SKM-1 treated with dmso at 0.1 percent for 144 hours (cell line): ENCODE results near the gene OS9.
A peak's percentile ranks its signal among the peaks of the same experiment; 100 is the strongest.
"Not testable (repeated sequence)": the region's sequence is repeated elsewhere in the genome, so short reads cannot be mapped to it uniquely, and the experiment has no call there.

ENCODE experiments used
- DNase-seq: peaks from one replicate; lab custom pipeline; 2025; ENCODE audit not compliant: unreplicated experiment; lab: John Stamatoyannopoulos, UW

The OS9 gene, protein sequence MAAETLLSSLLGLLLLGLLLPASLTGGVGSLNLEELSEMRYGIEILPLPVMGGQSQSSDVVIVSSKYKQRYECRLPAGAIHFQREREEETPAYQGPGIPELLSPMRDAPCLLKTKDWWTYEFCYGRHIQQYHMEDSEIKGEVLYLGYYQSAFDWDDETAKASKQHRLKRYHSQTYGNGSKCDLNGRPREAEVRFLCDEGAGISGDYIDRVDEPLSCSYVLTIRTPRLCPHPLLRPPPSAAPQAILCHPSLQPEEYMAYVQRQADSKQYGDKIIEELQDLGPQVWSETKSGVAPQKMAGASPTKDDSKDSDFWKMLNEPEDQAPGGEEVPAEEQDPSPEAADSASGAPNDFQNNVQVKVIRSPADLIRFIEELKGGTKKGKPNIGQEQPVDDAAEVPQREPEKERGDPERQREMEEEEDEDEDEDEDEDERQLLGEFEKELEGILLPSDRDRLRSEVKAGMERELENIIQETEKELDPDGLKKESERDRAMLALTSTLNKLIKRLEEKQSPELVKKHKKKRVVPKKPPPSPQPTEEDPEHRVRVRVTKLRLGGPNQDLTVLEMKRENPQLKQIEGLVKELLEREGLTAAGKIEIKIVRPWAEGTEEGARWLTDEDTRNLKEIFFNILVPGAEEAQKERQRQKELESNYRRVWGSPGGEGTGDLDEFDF

DNA sequence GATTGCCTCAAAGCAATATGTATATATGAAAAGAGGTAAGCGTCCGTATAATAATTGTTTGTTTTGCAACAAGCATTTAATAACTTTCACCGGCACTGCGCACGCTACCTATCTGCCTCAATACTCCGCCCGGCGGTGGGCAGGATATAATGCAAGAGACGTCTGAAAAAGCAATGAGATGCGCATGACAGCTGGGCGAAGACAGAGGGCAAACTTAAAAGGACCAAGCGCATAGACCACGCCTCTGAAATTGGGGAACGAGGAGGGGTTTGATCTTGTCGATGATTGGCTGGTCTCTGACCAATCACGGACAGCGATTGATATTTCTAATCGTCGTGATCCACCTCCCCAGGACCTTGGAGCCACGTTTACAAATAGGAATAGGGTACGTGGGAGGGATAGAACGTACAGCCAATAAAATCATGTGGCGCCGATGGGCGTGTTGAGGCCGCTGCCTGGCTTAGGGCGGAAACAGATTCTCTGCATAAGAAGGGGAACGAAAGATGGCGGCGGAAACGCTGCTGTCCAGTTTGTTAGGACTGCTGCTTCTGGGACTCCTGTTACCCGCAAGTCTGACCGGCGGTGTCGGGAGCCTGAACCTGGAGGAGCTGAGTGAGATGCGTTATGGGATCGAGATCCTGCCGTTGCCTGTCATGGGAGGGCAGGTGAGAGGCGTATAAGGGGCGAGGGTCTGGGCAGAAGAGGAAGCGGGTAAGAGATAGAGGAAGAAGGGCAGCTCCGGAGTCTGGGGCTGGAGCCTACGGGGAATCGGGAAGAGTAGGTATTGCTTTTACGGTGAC is at the start of gene OS9:
OS9 (plus strand) TSS at position 474 of the 800 bp plus-strand sequence; CDS start at position 504, 30 bp downstream.
- DNase-seq, result peak; percentile 99

DNA sequence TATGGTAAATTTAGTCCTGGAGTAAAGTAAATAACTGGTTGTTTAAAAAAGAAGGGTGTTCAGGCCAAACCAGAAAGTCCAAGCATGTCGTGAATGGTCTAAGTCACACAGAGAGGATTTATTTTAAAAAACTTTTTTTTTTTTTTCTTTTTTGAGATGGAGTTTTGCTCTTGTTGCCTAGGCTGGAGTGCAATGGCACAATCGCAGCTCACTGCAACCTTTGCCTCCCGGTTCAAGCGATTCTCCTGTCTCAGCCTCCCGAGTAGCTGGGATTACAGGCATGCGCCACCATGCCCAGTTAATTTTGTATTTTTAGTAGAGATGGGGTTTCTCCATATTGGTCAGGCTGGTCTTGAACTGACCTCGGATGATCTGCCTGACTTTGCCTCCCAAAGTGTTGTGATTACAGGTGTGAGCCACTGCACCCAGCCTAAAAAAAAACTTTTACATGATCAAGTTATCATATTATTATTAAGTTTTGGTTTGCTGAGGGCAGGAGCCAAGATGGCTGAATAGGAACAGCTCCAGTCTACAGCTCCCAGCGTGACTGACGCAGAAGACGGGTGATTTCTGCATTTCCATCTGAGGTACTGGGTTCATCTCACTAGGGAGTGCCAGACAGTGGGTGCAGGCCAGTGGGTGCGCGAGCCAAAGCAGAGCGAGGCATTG is 47.8 kb upstream of the OS9 start:
- DNase-seq, result not testable (repeated sequence)

DNA sequence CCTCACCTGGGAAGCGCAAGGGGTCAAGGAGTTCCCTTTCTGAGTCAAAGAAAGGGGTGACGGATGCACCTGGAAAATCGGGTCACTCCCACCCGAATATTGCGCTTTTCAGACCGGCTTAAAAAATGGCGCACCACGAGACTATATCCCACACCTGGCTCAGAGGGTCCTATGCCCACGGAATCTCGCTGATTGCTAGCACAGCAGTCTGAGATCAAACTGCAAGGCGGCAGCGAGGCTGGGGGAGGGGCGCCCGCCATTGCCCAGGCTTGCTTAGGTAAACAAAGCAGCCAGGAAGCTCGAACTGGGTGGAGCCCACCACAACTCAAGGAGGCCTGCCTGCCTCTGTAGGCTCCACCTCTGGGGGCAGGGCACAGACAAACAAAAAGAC is 47.3 kb upstream of the OS9 start:
- DNase-seq, result not testable (repeated sequence)

DNA sequence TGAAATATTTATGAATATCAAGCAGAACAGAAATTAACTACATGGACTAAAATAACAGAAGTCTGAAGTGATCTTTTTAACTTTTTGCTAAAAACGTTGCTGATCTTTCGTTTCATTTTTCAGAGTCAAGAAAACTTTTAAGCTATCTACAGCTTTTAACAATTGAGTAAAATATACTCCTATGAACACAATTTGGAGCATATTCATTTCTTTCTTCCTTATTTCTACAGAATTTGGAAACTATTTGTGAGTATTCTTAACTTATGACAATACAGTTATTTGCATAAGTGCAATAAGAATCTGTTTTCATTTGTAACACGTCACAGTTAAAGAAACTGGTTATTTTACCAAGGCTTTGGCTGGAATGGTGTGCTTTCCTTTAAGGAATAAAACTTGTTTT is 39.9 kb upstream of the OS9 start:
- DNase-seq, result no peak

DNA sequence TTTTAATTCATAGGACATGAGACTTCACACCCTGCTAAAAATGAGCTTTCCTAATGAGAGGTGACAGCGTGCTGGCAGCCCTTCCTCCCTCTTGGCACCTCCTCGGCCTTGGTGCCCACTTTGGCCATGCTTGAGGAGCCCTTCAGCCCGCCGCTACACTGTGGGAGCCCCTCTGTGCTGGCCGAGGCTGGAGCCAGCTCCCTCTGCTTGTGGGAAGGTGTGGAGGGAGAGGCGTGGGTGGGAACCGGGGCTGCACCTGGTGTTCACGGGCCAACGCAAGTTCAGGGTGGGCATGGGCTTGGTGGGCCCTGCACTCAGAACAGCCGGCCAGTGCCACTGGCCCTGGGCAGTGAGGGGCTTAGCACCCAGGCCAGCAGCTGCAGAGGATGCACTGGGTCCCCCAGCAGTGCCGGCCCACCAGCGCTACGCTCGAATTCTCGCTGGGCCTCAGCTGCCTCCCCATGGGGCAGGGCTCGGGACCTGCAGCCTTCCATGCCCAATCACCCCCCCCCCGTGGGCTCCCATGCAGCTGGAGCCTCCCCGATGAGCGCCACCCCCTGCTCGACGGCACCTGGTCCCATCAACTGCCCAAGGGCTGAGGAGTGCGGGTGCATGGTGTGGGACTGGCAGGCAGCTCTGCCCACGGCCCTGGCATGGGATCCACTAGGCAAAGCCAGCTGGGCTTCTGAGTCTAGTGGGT is 38.2 kb upstream of the OS9 start:
- no peak for DNase-seq

DNA sequence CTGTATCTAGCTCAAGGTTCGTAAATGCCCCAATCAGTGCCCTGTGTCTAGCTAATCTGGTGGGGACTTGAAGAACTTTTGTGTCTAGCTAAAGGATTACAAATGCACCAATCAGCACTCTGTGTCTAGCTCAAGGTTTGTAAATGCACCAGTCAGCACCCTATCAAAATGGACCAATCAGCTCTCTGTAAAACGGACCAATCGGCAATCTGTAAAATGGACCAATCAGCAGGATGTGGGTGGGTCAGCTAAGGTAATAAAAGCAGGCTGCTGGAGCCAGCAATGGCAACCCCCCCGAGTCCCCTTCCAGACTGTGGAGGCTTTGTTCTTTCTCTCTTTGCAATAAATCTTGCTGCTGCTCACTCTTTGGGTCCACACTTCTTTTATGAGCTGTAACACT is 37.5 kb upstream of the OS9 start:
- DNase-seq, result not testable (repeated sequence)

DNA sequence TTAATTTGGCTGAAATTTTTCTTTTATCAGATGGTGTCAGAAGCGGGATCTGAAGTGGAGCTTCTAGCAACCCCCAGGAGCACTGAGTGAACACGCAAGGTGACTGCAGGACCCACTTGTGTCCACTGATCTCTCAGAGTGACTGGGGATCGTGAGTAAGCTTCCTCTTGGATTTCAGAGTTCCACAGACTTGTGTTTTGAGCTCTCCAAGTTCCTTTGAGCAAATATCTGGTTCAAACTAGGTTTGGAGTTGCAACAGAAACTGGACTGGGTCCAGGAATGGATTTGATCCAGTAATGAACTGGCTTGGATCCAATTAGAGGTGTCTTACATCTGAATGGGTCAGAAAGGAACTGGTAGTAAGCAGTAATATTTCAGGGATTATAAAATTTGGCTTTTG is 36.2 kb upstream of the OS9 start:
- no peak for DNase-seq

DNA sequence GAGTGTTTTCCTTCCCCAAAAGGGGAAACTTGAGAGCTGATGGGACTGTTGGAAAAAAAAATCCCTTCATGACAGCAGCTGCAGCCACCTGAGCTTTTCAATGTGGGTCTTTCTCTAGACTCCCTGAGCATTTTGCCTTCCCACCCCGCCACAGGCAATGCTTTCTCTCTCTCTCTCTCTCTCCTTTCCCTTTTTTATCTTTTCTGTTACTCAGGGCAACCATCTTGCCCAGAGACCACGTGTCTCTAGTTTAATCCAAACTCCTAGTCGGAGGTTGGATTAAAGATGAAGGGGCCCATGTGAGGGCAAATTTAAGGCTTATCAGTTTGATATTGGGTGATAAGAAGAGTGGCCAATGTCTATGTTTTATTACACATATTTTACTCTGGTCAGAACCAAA is 35.0 kb upstream of the OS9 start:
- DNase-seq, result no peak

DNA sequence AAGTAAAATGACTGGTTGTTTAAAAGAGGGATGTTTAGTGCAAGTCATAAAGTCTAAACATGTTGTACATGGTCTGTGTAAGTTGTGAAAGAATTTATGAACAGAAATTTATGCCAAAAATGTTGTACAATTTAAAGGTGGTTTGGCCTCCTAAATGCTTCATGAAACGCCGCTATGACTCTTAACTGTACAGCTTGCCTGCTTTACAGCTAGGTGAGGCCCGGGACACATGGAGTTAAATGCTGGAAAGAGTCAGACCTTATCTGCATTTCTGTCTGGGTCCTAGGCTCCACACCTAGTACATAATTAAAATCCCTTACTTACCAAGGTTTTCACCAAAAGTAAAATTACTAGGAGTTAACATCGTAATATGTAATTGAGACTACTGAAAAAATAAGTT is 32.6 kb upstream of the OS9 start:
- DNase-seq, result no peak

DNA sequence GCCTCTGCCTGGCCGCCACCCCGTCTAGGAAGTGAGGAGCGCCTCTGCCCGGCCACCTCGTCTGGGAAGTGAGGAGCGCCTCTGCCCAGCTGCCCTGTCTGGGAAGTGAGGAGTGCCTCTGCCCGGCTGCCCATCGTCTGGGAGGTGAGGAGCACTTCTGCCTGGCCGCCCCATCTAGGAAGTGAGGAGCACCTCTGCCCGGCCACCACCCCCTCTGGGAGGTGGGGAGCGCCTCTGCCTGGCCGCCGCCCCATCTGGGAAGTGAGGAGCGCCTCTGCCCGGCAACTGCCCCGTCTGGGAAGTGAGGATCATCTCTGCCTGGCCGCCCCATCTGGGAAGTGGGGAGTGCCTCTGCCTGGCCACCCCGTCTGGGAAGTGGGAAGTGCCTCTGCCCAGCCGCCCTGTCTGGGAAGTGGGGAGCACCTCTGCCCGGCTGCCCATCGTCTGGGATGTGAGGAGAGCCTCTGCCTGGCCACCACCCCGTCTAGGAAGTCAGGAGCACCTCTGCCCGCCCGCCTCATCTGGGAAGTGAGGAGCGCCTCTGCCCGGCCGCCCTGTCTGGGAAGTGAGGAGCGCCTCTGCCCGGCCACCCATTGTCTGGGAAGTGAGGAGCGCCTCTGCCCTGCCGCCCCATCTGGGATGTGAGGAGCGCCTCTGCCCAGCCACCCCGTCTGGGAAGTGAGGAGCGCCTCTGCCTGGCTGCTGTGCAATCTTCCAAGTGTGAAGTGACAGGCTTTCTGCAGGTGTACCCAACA is 28.7 kb upstream of the OS9 start:
- DNase-seq, result not testable (repeated sequence)

DNA sequence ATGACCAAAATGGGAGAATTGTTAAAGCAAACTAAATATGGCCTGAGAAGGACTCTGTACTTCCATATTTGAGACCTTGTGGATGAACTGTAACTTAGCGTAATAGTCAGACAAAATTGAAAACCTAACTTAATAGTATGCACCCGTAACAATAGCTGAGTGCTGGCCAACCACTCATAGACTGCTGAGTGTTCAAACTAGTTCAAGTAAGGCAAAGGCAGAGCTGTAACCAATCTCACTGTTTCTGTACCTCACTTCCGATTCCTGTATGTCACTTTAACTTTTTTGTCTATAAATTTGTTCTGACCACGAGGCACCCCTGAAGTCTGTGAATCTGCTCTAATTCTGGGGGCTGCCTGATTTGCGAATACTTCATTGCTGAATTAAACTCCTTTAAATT is 27.0 kb upstream of the OS9 start:
- DNase-seq, result no peak

DNA sequence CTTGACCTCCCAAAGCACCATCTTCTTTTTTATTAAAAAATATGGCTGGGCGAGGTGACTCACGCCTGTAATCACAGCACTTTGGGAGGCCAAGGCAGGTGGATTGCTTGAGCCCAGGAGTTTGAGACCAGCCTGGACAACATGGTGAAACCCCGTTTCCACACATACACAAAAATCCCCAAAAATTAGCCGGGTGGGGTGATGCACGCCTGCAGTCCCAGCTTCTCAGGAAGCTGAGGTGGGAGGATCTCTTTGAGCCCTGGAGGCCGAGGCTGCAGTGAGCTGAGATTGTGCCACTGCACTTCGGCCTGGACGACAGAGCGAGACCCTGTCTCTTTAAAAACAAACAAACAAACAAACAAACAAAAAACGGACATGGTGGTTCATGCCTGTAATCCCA is 24.2 kb upstream of the OS9 start:
- not testable (repeated sequence) for DNase-seq

DNA sequence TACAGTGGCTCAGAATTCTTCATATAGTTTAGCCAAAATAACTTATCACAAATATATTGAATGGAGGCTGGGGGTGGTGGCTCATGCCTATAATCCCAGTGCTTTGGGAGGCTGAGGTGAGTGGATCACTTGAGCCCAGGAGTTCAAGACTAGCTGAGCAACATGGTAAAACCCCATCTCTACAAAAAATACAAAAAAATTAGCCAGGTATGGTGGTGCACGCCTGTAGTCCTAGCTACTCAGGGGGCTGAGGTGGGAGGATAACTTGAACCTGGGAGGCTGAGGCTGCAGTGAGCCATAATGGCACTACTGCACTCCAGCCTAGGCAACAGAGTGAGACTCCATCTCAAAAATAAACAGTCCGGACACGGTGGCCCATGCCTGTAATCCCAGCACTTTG is 22.1 kb upstream of the OS9 start:
- not testable (repeated sequence) for DNase-seq

DNA sequence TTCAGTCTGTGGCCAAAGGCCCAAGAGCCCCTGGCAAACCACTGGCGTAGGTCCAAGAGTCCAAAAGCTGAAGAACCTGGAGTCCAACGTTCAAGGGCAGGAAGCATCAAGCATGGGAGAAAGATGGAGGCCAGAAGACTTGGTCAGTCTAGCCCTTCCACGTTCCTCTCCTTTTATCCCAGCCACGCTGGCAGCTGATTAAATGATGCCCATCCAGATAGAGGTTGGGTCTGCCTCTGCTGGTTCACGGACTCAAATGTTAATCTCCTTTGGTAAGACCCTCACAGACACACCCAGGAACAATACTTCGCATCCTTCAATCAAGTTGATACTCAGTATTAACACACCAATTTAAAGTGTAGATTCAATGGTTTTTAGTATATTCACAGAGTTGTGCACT is 21.1 kb upstream of the OS9 start:
- no peak for DNase-seq

DNA sequence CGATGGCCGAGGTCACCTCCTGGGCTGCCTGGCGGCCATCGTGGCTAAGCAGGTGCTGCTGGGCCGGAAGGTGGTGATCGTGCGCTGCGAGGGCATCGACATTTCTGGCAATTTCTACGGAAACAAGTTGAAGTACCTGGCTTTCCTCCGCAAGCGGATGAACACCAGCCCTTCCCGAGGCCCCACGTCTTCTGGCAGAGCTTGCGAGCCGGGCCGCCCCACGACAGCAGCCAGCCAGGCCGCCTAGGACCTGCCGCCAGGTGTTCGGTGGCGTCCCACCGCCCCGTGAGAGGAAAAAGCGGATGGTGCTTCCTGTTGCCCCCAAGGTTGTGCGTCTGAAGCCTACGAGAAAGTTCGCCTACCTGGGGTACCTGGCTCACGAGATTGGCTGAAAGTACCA is 19.2 kb upstream of the OS9 start:
- no peak for DNase-seq

DNA sequence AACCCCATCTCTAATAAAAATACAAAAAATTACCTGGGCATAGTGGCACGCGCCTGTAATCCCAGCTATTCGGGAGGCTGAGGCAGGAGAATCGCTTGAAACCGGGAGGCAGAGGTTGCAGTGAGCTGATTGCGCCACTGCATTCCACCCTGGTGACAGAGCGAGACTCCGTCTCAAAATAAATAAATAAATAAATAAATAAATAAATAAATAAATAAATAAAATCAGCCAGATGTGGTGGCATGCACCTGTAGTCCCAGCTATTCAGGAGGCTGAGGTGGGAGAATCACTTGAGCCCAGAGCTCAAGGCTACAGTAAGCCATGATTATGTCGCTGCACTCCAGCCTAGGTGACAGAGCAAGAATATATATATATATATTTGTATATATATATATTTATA is 16.0 kb upstream of the OS9 start:
- not testable (repeated sequence) for DNase-seq

DNA sequence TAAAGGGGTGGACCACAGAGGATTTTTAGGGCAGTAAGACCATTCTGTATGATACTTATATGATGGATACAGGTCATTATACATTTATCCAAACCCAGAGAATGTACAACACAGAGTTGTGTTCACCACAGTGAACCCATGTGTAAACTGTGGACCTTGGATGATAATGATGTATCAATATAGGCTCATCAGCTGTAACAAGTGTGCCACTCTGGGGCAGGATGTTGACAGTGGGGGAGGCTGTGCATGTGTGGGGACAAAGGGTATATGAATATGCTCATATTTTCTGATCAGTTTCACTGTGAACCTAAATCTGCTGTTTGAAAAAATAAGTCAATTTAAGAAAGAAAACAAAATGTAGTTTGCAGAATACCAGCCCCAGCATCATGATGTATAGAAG is 14.2 kb upstream of the OS9 start:
- DNase-seq, result no peak

DNA sequence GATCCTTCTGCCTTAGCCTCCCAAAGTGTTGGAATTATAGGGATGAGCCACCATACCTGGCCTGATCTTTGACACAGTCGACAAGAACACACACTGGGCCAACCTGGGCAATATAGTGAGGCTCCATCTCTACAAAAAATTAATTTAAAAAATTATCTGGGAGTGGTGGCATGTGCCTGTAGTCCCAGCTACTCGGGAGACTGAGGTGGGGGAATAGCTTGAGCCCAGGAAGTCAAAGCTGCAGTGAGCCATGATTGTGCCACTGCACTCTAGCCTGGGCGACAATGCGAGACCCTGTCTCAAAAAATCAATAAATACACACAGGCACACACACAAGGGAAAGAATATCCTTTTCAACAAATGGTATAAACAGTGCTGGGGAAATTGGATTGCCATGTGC is 6.1 kb upstream of the OS9 start:
- no peak for DNase-seq

DNA sequence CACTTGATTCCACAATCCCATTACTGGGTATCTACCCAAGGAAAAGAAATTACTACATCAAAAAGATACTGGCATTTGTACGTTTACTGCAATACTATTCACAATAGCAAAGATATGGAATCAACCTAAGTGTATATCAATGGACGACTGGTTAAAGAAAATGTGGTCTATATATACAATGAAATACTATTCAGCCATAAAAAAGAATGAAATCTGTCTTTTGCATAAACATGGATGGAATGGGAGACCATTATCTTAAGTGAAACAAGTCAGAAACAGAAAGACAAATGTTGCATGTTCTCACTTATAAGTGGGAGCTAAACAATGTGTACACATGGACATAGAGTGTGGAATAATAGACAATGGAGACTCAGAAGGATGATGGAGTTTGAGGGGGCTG is 5.0 kb upstream of the OS9 start:
- no peak for DNase-seq

DNA sequence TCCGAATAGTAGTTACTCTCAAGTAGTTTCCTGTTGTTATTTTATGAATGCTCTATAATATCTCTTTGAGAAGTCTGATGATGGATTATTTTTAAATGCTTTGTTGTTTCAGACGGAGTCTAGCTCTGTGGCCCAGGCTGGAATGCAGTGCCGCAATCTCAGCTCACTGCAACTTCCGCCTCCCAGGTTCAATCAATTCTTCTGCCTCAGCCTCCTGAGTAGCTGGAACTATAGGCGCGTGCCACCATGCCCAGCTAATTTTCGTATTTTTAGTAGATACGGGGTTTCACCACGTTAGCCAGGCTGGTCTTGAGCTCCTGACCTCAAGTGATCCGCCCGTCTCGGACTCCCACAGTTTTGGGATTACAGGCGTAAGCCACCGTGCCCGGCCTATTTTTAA is 1.4 kb upstream of the OS9 start:
- no peak for DNase-seq
